Keratinocyte (primary cell): Measurements from ENCODE around the gene MAFF. TPM values are rescaled to one million over a fixed set of nuclear protein-coding genes. Genes with fewer than 3 reads are reported as not detected.

Source experiments
- DNase-seq: peaks from one replicate; pipeline ENCODE4 v3.0.0-alpha.2; 2011; ENCODE audit warnings: low read depth, missing footprints, low spot score
- FAIRE-seq: peaks from 2 replicates; lab custom pipeline; 2011; peaks lifted over from hg19 to GRCh38; lab: Jason Lieb, UNC
- H2AFZ ChIP-seq: 2 replicates; pipeline ENCODE4 v1.6.0; 2012; ENCODE audit warnings: low read length, control low read depth, inconsistent platforms; ENCODE audit not compliant: control insufficient read depth
- H3K27ac ChIP-seq: 2 replicates; pipeline ENCODE4 v1.5.1; 2011; ENCODE audit warnings: low read length; ENCODE audit not compliant: control insufficient read depth, insufficient read depth
- H3K27me3 ChIP-seq: 3 replicates; pipeline ENCODE4 v1.6.0; 2011; ENCODE audit warnings: low read length; ENCODE audit not compliant: control insufficient read depth, insufficient read depth; ENCODE audit errors: extremely low read depth
- H3K36me3 ChIP-seq, 2 experiments: 2 replicates in 1 of 2; 3 replicates in 1 of 2; pipeline ENCODE4 v1.5.1; 2011; ENCODE audit warnings: low read length in 2 of 2, mild to moderate bottlenecking in 1 of 2; ENCODE audit not compliant: control insufficient read depth in 2 of 2, insufficient read depth in 2 of 2; ENCODE audit errors: extremely low read depth in 1 of 2
- H3K4me1 ChIP-seq: 3 replicates; pipeline ENCODE4 v1.5.1; 2011; ENCODE audit warnings: low read length; ENCODE audit not compliant: control insufficient read depth, insufficient read depth; ENCODE audit errors: extremely low read depth
- H3K4me2 ChIP-seq: 3 replicates; pipeline ENCODE4 v1.6.0; 2011; ENCODE audit warnings: low read depth, low read length; ENCODE audit not compliant: control insufficient read depth, insufficient read depth; ENCODE audit errors: extremely low read depth
- H3K4me3 ChIP-seq, 3 experiments: fragments of 200-600 bp in 1 of 3; sonication (generic) in 1 of 3; 2 replicates in 2 of 3; 3 replicates in 1 of 3; pipeline ENCODE4 v1.5.1; 2011 to 2016; ENCODE audit warnings: low read length in 3 of 3, mild to moderate bottlenecking in 3 of 3, control low read depth in 2 of 3, inconsistent platforms in 1 of 3, low read depth in 1 of 3, mixed read lengths in 1 of 3, mixed run types in 1 of 3, moderate library complexity in 1 of 3; ENCODE audit not compliant: control insufficient read depth in 2 of 3, insufficient read depth in 2 of 3; ENCODE audit errors: extremely low read depth in 1 of 3
- H3K79me2 ChIP-seq: 2 replicates; pipeline ENCODE4 v1.6.0; 2012; ENCODE audit warnings: low read length; ENCODE audit not compliant: control insufficient read depth, insufficient read depth
- H3K9ac ChIP-seq: 3 replicates; pipeline ENCODE4 v1.6.0; 2011; ENCODE audit warnings: low read length; ENCODE audit not compliant: control insufficient read depth, insufficient read depth; ENCODE audit errors: extremely low read depth
- H3K9me1 ChIP-seq: 3 replicates; pipeline ENCODE4 v1.6.0; 2011; ENCODE audit warnings: low read length; ENCODE audit not compliant: control insufficient read depth, insufficient read depth; ENCODE audit errors: extremely low read depth
- H3K9me3 ChIP-seq: 2 replicates; pipeline ENCODE4 v1.5.1; 2012; ENCODE audit warnings: low read depth, low read length; ENCODE audit not compliant: control insufficient read depth
- H4K20me1 ChIP-seq: 3 replicates; pipeline ENCODE4 v1.6.0; 2011; ENCODE audit warnings: low read length; ENCODE audit not compliant: control insufficient read depth, insufficient read depth; ENCODE audit errors: extremely low read depth
- CTCF ChIP-seq, 3 experiments: IDR thresholded peaks in 1 of 3; conservative IDR thresholded peaks in 1 of 3; optimal IDR thresholded peaks in 1 of 3; 2 replicates in 2 of 3; 3 replicates in 1 of 3; pipeline versions ENCODE3 to v1.5.1; 2011; ENCODE audit warnings: low read length in 3 of 3, mild to moderate bottlenecking in 3 of 3, moderate library complexity in 2 of 3, control low read depth in 1 of 3, inconsistent platforms in 1 of 3; ENCODE audit not compliant: insufficient read depth in 2 of 3; ENCODE audit errors: extremely low read depth in 1 of 3
- EZH2 ChIP-seq: IDR thresholded peaks from one replicate; pipeline ENCODE4 v1.6.1; 2012; ENCODE audit warnings: inconsistent platforms, mild to moderate bottlenecking, low read length, moderate library complexity
- dilution Hi-C: fragments of 300-500 bp; cut with MboI; formaldehyde crosslinking; loops from one replicate; pipeline ENCODE4 v1.7.0; 2020; ENCODE audit warnings: low sequenced_read_pairs; ENCODE audit not compliant: extremely low pct_ligation_motif_present
- polyA plus RNA-seq, 5 experiments: library from polyadenylated mRNA; depleted of rRNA in 3 of 5; stranded (reverse) in 3 of 5; stranded (forward) in 1 of 5; unstranded in 1 of 5; fragments of >200 nt; gene quantifications; 1 replicate in 1 of 5; 2 replicates in 3 of 5; 3 replicates in 1 of 5; pipeline versions ENCODE4 v1.2.1 to v1.2.3, GENCODE V29; 2011 to 2012; ENCODE audit warnings: missing spikeins in 2 of 5, low read depth in 1 of 5, low replicate concordance in 1 of 5

The MAFF gene
- polyA plus RNA-seq, 1 donor (not counting 4 experiments of a cell fraction or from before 2014, with no cell fraction given): 10.5 TPM

GRCh38 chr22:38184788-38185187, 17.0 kb upstream of the MAFF start:
- Histone ChIP-seq H3K9me3 (no peaks in the 10 kb centered on the region), H3K79me2 (no peaks in the 10 kb centered on the region), H3K9ac (no peak overlapping the region), H3K9me1 (no peaks in the 10 kb centered on the region), H3K4me3 (no peak overlapping the region), H3K4me2 (no peak overlapping the region), H3K4me1 (peaks cover 28% of the 10 kb centered on the region), H3K27me3 (no peaks in the 10 kb centered on the region), H4K20me1 (no peaks in the 10 kb centered on the region), H2AFZ (no peak overlapping the region), H3K27ac (no peak overlapping the region), H3K36me3 (no peaks in the 10 kb centered on the region)
- DNase-seq (no peak), FAIRE-seq (no peak)
- dilution Hi-C loops: no loop called here
- TF ChIP-seq CTCF (optimal IDR thresholded peaks at IDR 0.05 in 1 of 3, IDR thresholded peaks at IDR 0.05 in 1 of 3, conservative IDR thresholded peaks at IDR 0.05 in 1 of 3; ENCODE audit: extremely low read depth in 1 of 3, insufficient read depth in 2 of 3, low read length in 3 of 3) (no peak), EZH2 (no peak)

GRCh38 chr22:38186429-38186828, 15.4 kb upstream of the MAFF start:
- Histone ChIP-seq H3K9me1 (no peaks in the 10 kb centered on the region), H3K4me2 (no peak overlapping the region), H3K79me2 (no peaks in the 10 kb centered on the region), H3K27ac (no peak overlapping the region), H3K4me3 (no peak overlapping the region), H3K9me3 (no peaks in the 10 kb centered on the region), H2AFZ (peak overlapping the region; percentile 63), H3K27me3 (no peaks in the 10 kb centered on the region), H3K9ac (no peak overlapping the region), H4K20me1 (no peaks in the 10 kb centered on the region), H3K36me3 (no peaks in the 10 kb centered on the region), H3K4me1 (peaks cover 11% of the 10 kb centered on the region)
- FAIRE-seq: no peak
- dilution Hi-C loops: no loop called here
- DNase-seq: no peak
- TF ChIP-seq EZH2 (no peak), CTCF (optimal IDR thresholded peaks at IDR 0.05 in 1 of 3, IDR thresholded peaks at IDR 0.05 in 1 of 3, conservative IDR thresholded peaks at IDR 0.05 in 1 of 3; ENCODE audit: extremely low read depth in 1 of 3, insufficient read depth in 2 of 3, low read length in 3 of 3) (no peak)
